ENCODE data around the gene TSPYL4. TPM values are rescaled to one million over a fixed set of nuclear protein-coding genes. Genes with fewer than 3 reads are reported as not detected.

Gene TSPYL4
- total and polyA plus RNA-seq, 8 donors = 2.3 to 33.5 (median 9.1) TPM

DNA sequence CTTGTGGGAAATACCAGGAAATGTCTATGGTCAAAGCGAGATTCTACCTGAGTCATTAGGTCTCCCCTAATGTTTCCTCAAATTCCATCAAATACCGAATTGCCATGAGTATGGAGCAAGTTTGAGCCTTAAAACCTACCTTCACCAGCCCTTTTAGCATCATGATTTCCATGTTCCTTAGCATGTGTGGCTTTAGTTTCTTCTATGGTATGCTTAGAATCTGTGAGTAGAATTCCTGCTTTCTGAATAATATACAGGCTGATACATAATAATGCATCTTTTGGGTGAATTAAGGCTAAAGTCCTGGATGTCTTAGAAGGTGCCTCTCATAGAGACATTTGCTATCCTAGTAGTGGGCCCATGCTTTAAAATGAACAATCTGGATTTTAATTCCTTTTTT is 32.0 kb downstream of the TSPYL4 start:
- H3K27me3 ChIP-seq = no peaks in the 10 kb centered on the region
- WGBS, 5 donors = 92 to 99% (median 94%) methylated on average over 2 of the region's 2 CpGs
- DNase-seq = no peak

DNA sequence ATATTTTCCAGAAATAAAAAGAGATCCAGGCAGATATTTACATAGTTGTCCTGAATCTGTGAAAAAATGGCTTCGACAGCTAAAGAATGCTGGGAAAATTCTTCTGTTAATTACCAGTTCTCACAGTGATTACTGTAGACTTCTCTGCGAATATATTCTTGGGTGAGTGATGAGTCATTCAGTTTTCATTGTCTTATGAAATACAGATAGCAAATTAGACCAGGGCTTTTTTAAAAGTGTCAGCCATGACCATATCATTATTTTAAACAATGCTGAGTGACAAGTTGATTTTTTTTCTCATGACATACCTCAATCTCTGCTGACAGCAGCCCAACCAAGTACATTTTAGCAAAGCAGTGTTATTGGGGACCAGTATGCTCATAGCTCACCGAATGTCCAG is 32.8 kb downstream of the TSPYL4 start:
- intact Hi-C loops (cut with DNase I; ENCODE audit: low total_unique reads) = no loop called here
- WGBS, 5 donors = 82 to 92% (median 85%) methylated on average over 3 of the region's 3 CpGs
- TF ChIP-seq, protein P1, sequence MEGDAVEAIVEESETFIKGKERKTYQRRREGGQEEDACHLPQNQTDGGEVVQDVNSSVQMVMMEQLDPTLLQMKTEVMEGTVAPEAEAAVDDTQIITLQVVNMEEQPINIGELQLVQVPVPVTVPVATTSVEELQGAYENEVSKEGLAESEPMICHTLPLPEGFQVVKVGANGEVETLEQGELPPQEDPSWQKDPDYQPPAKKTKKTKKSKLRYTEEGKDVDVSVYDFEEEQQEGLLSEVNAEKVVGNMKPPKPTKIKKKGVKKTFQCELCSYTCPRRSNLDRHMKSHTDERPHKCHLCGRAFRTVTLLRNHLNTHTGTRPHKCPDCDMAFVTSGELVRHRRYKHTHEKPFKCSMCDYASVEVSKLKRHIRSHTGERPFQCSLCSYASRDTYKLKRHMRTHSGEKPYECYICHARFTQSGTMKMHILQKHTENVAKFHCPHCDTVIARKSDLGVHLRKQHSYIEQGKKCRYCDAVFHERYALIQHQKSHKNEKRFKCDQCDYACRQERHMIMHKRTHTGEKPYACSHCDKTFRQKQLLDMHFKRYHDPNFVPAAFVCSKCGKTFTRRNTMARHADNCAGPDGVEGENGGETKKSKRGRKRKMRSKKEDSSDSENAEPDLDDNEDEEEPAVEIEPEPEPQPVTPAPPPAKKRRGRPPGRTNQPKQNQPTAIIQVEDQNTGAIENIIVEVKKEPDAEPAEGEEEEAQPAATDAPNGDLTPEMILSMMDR (IDR thresholded peaks at IDR 0.05) = no peak
- TF ChIP-seq POLR2AphosphoS5 (IDR thresholded peaks at IDR 0.05) = no peak
- Histone ChIP-seq H3K27ac (no peak overlapping the region), H3K9me3 (no peaks in the 10 kb centered on the region), H3K36me3 (peaks cover 0 to 38% (median 29%) of the 10 kb centered on the region in 4 donors), H3K4me1 (peaks cover 0 to 19% (median 3%) of the 10 kb centered on the region in 4 donors), H3K27me3 (no peaks in the 10 kb centered on the region), H3K4me3 (no peak overlapping the region)
- DNase-seq = no peak

More for the DNA sequence above, 32.0 kb downstream of the TSPYL4 start:
- Histone ChIP-seq H3K27ac (no peak overlapping the region), H3K4me3 (no peak overlapping the region), H3K9me3 (no peaks in the 10 kb centered on the region), H3K4me1 (peaks cover 0 to 19% (median 3%) of the 10 kb centered on the region in 4 donors), H3K36me3 (peaks cover 0 to 38% (median 29%) of the 10 kb centered on the region in 4 donors)
- TF ChIP-seq POLR2A (IDR thresholded peaks at IDR 0.05) = no peak
- TF ChIP-seq, protein P1 (IDR thresholded peaks at IDR 0.05) = no peak
- no peak for TF ChIP-seq POLR2AphosphoS5 (IDR thresholded peaks at IDR 0.05)
- TF ChIP-seq EP300 (IDR thresholded peaks at IDR 0.05) = no peak
- intact Hi-C loops (cut with DNase I; ENCODE audit: low total_unique reads) = no loop called here

DNA sequence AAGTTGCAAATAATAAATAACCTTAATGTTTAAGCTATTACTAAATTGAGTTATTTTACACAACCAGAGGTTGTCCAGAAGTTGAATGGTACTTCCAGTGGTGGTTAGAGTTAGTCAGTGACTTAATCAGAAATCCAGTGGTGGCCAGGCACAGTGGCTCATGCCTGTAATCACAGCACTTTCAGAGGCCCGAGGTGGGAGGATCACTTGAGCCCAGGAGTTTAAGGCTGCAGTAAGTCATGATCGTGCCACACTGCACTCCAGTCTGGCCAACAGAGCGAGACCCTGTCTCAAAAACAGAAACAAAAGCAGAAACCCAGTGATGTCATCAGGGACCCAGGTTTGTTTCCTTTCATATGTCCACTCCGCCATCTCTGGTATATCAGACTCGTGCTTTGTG is 35.0 kb downstream of the TSPYL4 start:
- TF ChIP-seq, protein P1 (IDR thresholded peaks at IDR 0.05) = no peak
- TF ChIP-seq EP300 (IDR thresholded peaks at IDR 0.05) = no peak
- intact Hi-C loops (cut with DNase I; ENCODE audit: low total_unique reads) = no loop called here
- H3K27me3 ChIP-seq = no peaks in the 10 kb centered on the region
- H3K4me3 ChIP-seq = no peak overlapping the region
- H3K27ac ChIP-seq = no peak overlapping the region
- H3K36me3 ChIP-seq = peaks cover 0 to 26% (median 21%) of the 10 kb centered on the region in 4 donors
- DNase-seq = no peak
- H3K4me1 ChIP-seq = peaks cover 0 to 19% (median 3%) of the 10 kb centered on the region in 4 donors
- 75 to 88% (median 81%) methylated on average over 5 of the region's 5 CpGs for WGBS, 5 donors
- H3K9me3 ChIP-seq = no peaks in the 10 kb centered on the region

DNA sequence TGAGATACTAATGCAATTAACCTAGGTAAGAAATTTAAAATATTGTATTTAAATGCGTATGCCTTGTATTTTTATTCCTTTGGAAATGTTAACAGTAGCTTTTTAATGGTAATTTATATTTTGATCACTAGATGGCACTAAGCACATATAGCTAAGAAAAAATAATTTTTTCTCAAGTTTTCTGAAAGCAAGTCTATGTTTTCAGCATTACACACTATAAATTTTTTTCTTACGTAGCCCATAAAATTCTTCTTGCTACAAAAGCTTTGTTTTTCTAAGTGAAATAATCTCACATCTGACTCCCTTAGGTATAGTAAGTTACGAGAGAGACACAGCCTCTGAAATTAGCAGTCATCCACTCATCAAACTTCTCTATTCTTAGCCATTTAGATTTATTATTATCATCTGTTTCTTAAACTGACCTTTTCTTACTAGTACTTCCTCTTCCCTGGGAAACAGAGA is 35.7 kb downstream of the TSPYL4 start:
- no peak for DNase-seq
- TF ChIP-seq EP300 (IDR thresholded peaks at IDR 0.05) = no peak
- TF ChIP-seq, protein P1 (IDR thresholded peaks at IDR 0.05) = peak in 3 of 7 experiments; percentile 17 to 49 (median 41)
- TF ChIP-seq POLR2A (IDR thresholded peaks at IDR 0.05) = no peak
- TF ChIP-seq POLR2AphosphoS5 (IDR thresholded peaks at IDR 0.05) = no peak
- H3K27ac ChIP-seq = no peak overlapping the region
- peaks cover 0 to 20% (median 16%) of the 10 kb centered on the region in 4 donors for H3K36me3 ChIP-seq
- intact Hi-C loops (cut with DNase I; ENCODE audit: low total_unique reads) = no loop called here
- H3K4me3 ChIP-seq = no peak overlapping the region
- WGBS, 5 donors = 42 to 54% (median 50%) methylated on average over 3 of the region's 3 CpGs
- peaks cover 0 to 19% (median 3%) of the 10 kb centered on the region in 4 donors for H3K4me1 ChIP-seq
- no peaks in the 10 kb centered on the region for H3K9me3 ChIP-seq
- H3K27me3 ChIP-seq = no peaks in the 10 kb centered on the region
